Skeletal muscle tissue (tissue), 4 donors: ENCODE data around the gene LAMA2. TPM values are rescaled to one million over a fixed set of nuclear protein-coding genes. Genes with fewer than 3 reads are reported as not detected.

ENCODE experiments used
- H3K27ac ChIP-seq: one replicate; pipeline ENCODE4 v1.7.0; 2013; ENCODE audit warnings: mild to moderate bottlenecking, low read depth, low read length, inconsistent platforms
- H3K27me3 ChIP-seq, 3 donors: one replicate each; pipeline ENCODE4 v1.7.0; 2013; ENCODE audit warnings: low read length in 3 of 3; ENCODE audit not compliant: control insufficient read depth in 3 of 3, insufficient read depth in 3 of 3
- H3K36me3 ChIP-seq, 3 donors: one replicate each; pipeline ENCODE4 v1.7.0; 2013; ENCODE audit warnings: low read length in 3 of 3; ENCODE audit not compliant: control insufficient read depth in 3 of 3, insufficient read depth in 3 of 3
- H3K4me1 ChIP-seq, 3 donors: one replicate each; pipeline ENCODE4 v1.7.0; 2013; ENCODE audit warnings: low read length in 3 of 3, mild to moderate bottlenecking in 3 of 3; ENCODE audit not compliant: control insufficient read depth in 3 of 3, insufficient read depth in 3 of 3
- H3K4me3 ChIP-seq, 3 donors: one replicate each; pipeline ENCODE4 v1.7.0; 2013; ENCODE audit warnings: low read length in 3 of 3
- H3K9ac ChIP-seq, 3 donors: one replicate each; pipeline ENCODE4 v1.7.0; 2013; ENCODE audit warnings: low read length in 3 of 3, mild to moderate bottlenecking in 3 of 3, moderate library complexity in 2 of 3, low read depth in 1 of 3
- H3K9me3 ChIP-seq, 3 donors: one replicate each; pipeline ENCODE4 v1.7.0; 2013; ENCODE audit warnings: low read length in 3 of 3; ENCODE audit not compliant: control insufficient read depth in 3 of 3
- total RNA-seq: library from RNA; depleted of rRNA; stranded (reverse); fragments of >200 nt; gene quantifications from one replicate; pipeline ENCODE4 v1.2.3, GENCODE V29; 2014
- donor health status: Osteomylitis.

Gene LAMA2
- total RNA-seq, 1 donor from 2014 or later, result 187 TPM

- Histone ChIP-seq H3K36me3 (no peaks in the 10 kb centered on the region), H3K9me3 (no peaks in the 10 kb centered on the region), H3K4me3 (no peak overlapping the region), H3K27ac (no peak overlapping the region), H3K4me1 (no peaks in the 10 kb centered on the region), H3K9ac (no peak overlapping the region), H3K27me3 (no peaks in the 10 kb centered on the region)
Observed at GRCh38 chr6:129251669-129252376, 368.9 kb downstream of the LAMA2 start.

- H3K4me1 ChIP-seq, result no peaks in the 10 kb centered on the region
Observed at GRCh38 chr6:129252377-129253071, 369.6 kb downstream of the LAMA2 start.

GRCh38 chr6:129253242-129253641 lies 370.3 kb downstream of the LAMA2 start:
- H3K9ac ChIP-seq, result no peak overlapping the region
- H3K9me3 ChIP-seq, result no peaks in the 10 kb centered on the region
- no peak overlapping the region for H3K4me3 ChIP-seq
- H3K4me1 ChIP-seq, result no peaks in the 10 kb centered on the region
- H3K27me3 ChIP-seq, result no peaks in the 10 kb centered on the region
- no peak overlapping the region for H3K27ac ChIP-seq
- no peaks in the 10 kb centered on the region for H3K36me3 ChIP-seq

More at GRCh38 chr6:129252377-129253071, 369.6 kb downstream of the LAMA2 start:
- Histone ChIP-seq H3K36me3 (no peaks in the 10 kb centered on the region), H3K9me3 (no peaks in the 10 kb centered on the region), H3K27ac (no peak overlapping the region), H3K9ac (no peak overlapping the region), H3K4me3 (no peak overlapping the region), H3K27me3 (no peaks in the 10 kb centered on the region)

- no peak overlapping the region for H3K4me3 ChIP-seq
- no peaks in the 10 kb centered on the region for H3K4me1 ChIP-seq
- H3K27ac ChIP-seq, result no peak overlapping the region
- no peaks in the 10 kb centered on the region for H3K9me3 ChIP-seq
- no peaks in the 10 kb centered on the region for H3K27me3 ChIP-seq
- no peak overlapping the region for H3K9ac ChIP-seq
- H3K36me3 ChIP-seq, result no peaks in the 10 kb centered on the region
Observed at GRCh38 chr6:129253727-129254126, 370.8 kb downstream of the LAMA2 start.

GRCh38 chr6:129257196-129257595 lies 374.3 kb downstream of the LAMA2 start:
- peaks cover 0 to 2% (median 0%) of the 10 kb centered on the region in 3 donors for H3K36me3 ChIP-seq
- no peak overlapping the region for H3K27ac ChIP-seq
- H3K4me3 ChIP-seq, result no peak overlapping the region
- H3K4me1 ChIP-seq, result no peaks in the 10 kb centered on the region
- H3K27me3 ChIP-seq, result no peaks in the 10 kb centered on the region
- H3K9ac ChIP-seq, result no peak overlapping the region
- no peaks in the 10 kb centered on the region for H3K9me3 ChIP-seq

- H3K4me3 ChIP-seq, result no peak overlapping the region
- H3K9ac ChIP-seq, result no peak overlapping the region
- H3K9me3 ChIP-seq, result no peaks in the 10 kb centered on the region
- H3K27ac ChIP-seq, result no peak overlapping the region
- no peaks in the 10 kb centered on the region for H3K27me3 ChIP-seq
- H3K36me3 ChIP-seq, result peaks cover 0 to 2% (median 0%) of the 10 kb centered on the region in 3 donors
- no peaks in the 10 kb centered on the region for H3K4me1 ChIP-seq
Observed at GRCh38 chr6:129262661-129263060, 379.7 kb downstream of the LAMA2 start.

GRCh38 chr6:129263176-129263575 lies 380.2 kb downstream of the LAMA2 start:
- Histone ChIP-seq H3K27me3 (no peaks in the 10 kb centered on the region), H3K9ac (no peak overlapping the region), H3K27ac (no peak overlapping the region), H3K36me3 (peaks cover 0 to 2% (median 0%) of the 10 kb centered on the region in 3 donors), H3K4me1 (no peaks in the 10 kb centered on the region), H3K9me3 (no peaks in the 10 kb centered on the region), H3K4me3 (no peak overlapping the region)

GRCh38 chr6:129264480-129265045 lies 381.6 kb downstream of the LAMA2 start:
- Histone ChIP-seq H3K36me3 (peaks cover 0 to 2% (median 0%) of the 10 kb centered on the region in 3 donors), H3K9me3 (no peaks in the 10 kb centered on the region), H3K9ac (no peak overlapping the region), H3K27me3 (no peaks in the 10 kb centered on the region), H3K4me1 (no peaks in the 10 kb centered on the region), H3K27ac (no peak overlapping the region), H3K4me3 (no peak overlapping the region)

- Histone ChIP-seq H3K27ac (no peak overlapping the region), H3K9ac (no peak overlapping the region), H3K36me3 (no peaks in the 10 kb centered on the region), H3K4me1 (no peaks in the 10 kb centered on the region), H3K27me3 (no peaks in the 10 kb centered on the region), H3K9me3 (no peaks in the 10 kb centered on the region), H3K4me3 (no peak overlapping the region)
Observed at GRCh38 chr6:129267028-129267427, 384.1 kb downstream of the LAMA2 start.

GRCh38 chr6:129269076-129269475 lies 386.1 kb downstream of the LAMA2 start:
- Histone ChIP-seq H3K27me3 (no peaks in the 10 kb centered on the region), H3K9ac (no peak overlapping the region), H3K36me3 (no peaks in the 10 kb centered on the region), H3K4me3 (no peak overlapping the region), H3K4me1 (no peaks in the 10 kb centered on the region), H3K9me3 (no peaks in the 10 kb centered on the region), H3K27ac (no peak overlapping the region)
